HepG2 (cell line): ENCODE data around the gene USB1. TPM values are rescaled to one million over a fixed set of nuclear protein-coding genes. Genes with fewer than 3 reads are reported as not detected.

Experiments used
- ATAC-seq: fragments of 200-7000 bp; cut with Tn5 transposase; 3 replicates; pipeline ENCODE4 v1.9.1; 2020; ENCODE audit warnings: mild to moderate bottlenecking, moderate library complexity
- BruUV-seq: library from RNA; stranded (reverse); fragments of 400-500 nt; replicated peaks from 2 replicates; lab custom pipeline; 2021; lab: Mats Ljungman, UMichigan
- CTCF ChIA-PET: fragments of 300-600 bp; formaldehyde crosslinking; extraction: SDS; loops from one replicate; lab custom pipeline; 2021; ENCODE audit warnings: low total read pairs, inconsistent platforms, low intra/inter-chr PET ratio; lab: Yijun Ruan, JAX
- POLR2A ChIA-PET: fragments of 350-600 bp; sonication (Branson Sonifier 250); formaldehyde crosslinking; loops from one replicate; lab custom pipeline; 2020; ENCODE audit warnings: antibody characterized with exemption, inconsistent platforms; lab: Yijun Ruan, JAX
- DNase-seq: peaks from one replicate; pipeline ENCODE4 v3.0.0-alpha.2; 2015; ENCODE audit warnings: low spot score
- FAIRE-seq: peaks from 3 replicates; lab custom pipeline; 2011; peaks lifted over from hg19 to GRCh38; lab: Jason Lieb, UNC
- H2AFZ ChIP-seq: one replicate; pipeline ENCODE4 v1.6.1; 2011; ENCODE audit warnings: low read length, inconsistent platforms
- H3K27ac ChIP-seq: fragments of 300-600 bp; 3 replicates; pipeline ENCODE4 v1.8.0; 2011; ENCODE audit warnings: mixed run types, mild to moderate bottlenecking, mixed read lengths, low read length, inconsistent platforms; ENCODE audit not compliant: insufficient read depth; ENCODE audit errors: extremely low read length
- H3K27me3 ChIP-seq, 2 experiments: fragments of 200-600 bp in 1 of 2; 2 replicates in 1 of 2; 3 replicates in 1 of 2; pipeline versions ENCODE4 v1.6.0 to v1.8.0; 2011; ENCODE audit warnings: low read length in 2 of 2, mild to moderate bottlenecking in 2 of 2, moderate library complexity in 2 of 2, inconsistent platforms in 1 of 2; ENCODE audit not compliant: insufficient read depth in 2 of 2, control insufficient read depth in 1 of 2
- H3K36me3 ChIP-seq, 2 experiments: fragments of 200-600 bp in 1 of 2; replicated peaks in 1 of 2; 2 replicates in 1 of 2; 3 replicates in 1 of 2; pipeline versions ENCODE4 v1.5.1 to v1.8.0; 2011; ENCODE audit warnings: low read length in 2 of 2, inconsistent platforms in 1 of 2; ENCODE audit not compliant: insufficient read depth in 2 of 2, control insufficient read depth in 1 of 2
- H3K4me1 ChIP-seq: 2 replicates; pipeline ENCODE4 v1.5.1; 2012; ENCODE audit warnings: low read length, inconsistent platforms; ENCODE audit not compliant: insufficient read depth
- H3K4me2 ChIP-seq: 2 replicates; pipeline ENCODE4 v1.6.0; 2011; ENCODE audit warnings: low read depth, low read length, inconsistent platforms
- H3K4me3 ChIP-seq, 3 experiments: fragments of 200-600 bp in 1 of 3; sonication (generic), shearing (Covaris generic) in 1 of 3; replicated peaks in 1 of 3; 2 replicates each; pipeline ENCODE4 v1.5.1; 2011 to 2016; ENCODE audit warnings: low read length in 3 of 3, inconsistent platforms in 2 of 3, low read depth in 2 of 3, mild to moderate bottlenecking in 2 of 3, control low read depth in 1 of 3, mixed read lengths in 1 of 3; ENCODE audit not compliant: insufficient read depth in 1 of 3
- H3K79me2 ChIP-seq: one replicate; pipeline ENCODE4 v1.6.1; 2011; ENCODE audit warnings: low read length, inconsistent platforms; ENCODE audit not compliant: insufficient read depth
- H3K9ac ChIP-seq: 2 replicates; pipeline ENCODE4 v1.6.0; 2011; ENCODE audit warnings: mild to moderate bottlenecking, low read depth, low read length, inconsistent platforms; ENCODE audit not compliant: insufficient read depth
- H3K9me3 ChIP-seq: 2 replicates; pipeline ENCODE4 v1.5.1; 2012; ENCODE audit warnings: mild to moderate bottlenecking, low read length
- H4K20me1 ChIP-seq: 2 replicates; pipeline ENCODE4 v1.6.0; 2011; ENCODE audit warnings: inconsistent platforms, mild to moderate bottlenecking, low read length, moderate library complexity; ENCODE audit not compliant: insufficient read depth
- IRF2 ChIP-seq: IDR thresholded peaks from 2 replicates; pipeline ENCODE4 v1.6.1; 2018; ENCODE audit warnings: missing genetic modification reagents, missing compliant biosample characterization
- MTERF4 ChIP-seq: sonication (generic); formaldehyde crosslinking; IDR thresholded peaks from 2 replicates; pipeline ENCODE4 v1.8.0; 2023; ENCODE audit warnings: mild to moderate bottlenecking, missing genetic modification reagents
- PBX3 ChIP-seq: sonication (generic); formaldehyde crosslinking; IDR thresholded peaks from 2 replicates; pipeline ENCODE4 v1.8.1; 2023; ENCODE audit warnings: missing genetic modification reagents, inconsistent platforms, borderline replicate concordance
- PRMT3 ChIP-seq: sonication (generic); formaldehyde crosslinking; IDR thresholded peaks from 2 replicates; pipeline ENCODE4 v1.8.1; 2022; ENCODE audit warnings: low read depth, mild to moderate bottlenecking, moderate library complexity, missing genetic modification reagents, borderline replicate concordance
- SP4 ChIP-seq: sonication (generic); formaldehyde crosslinking; IDR thresholded peaks from 2 replicates; pipeline ENCODE4 v1.8.1; 2023; ENCODE audit warnings: mild to moderate bottlenecking, missing genetic modification reagents
- ZFP91 ChIP-seq: sonication (generic); formaldehyde crosslinking; IDR thresholded peaks from 2 replicates; pipeline ENCODE4 v1.9.0; 2022; ENCODE audit warnings: missing genetic modification reagents, mild to moderate bottlenecking, borderline replicate concordance
- ZNF225 ChIP-seq: sonication (generic); formaldehyde crosslinking; IDR thresholded peaks from 2 replicates; pipeline ENCODE4 v1.4.0; 2020; ENCODE audit warnings: mild to moderate bottlenecking, missing genetic modification reagents
- ZNF607 ChIP-seq: sonication (generic); formaldehyde crosslinking; IDR thresholded peaks from 2 replicates; pipeline ENCODE4 v1.5.1; 2020; ENCODE audit warnings: missing genetic modification reagents, mild to moderate bottlenecking, borderline replicate concordance
- ZNF691 ChIP-seq: sonication (generic); formaldehyde crosslinking; IDR thresholded peaks from 2 replicates; pipeline ENCODE4 v1.4.0; 2020; ENCODE audit warnings: missing genetic modification reagents, low read depth, mild to moderate bottlenecking, borderline replicate concordance
- ZNF747 ChIP-seq: sonication (generic); formaldehyde crosslinking; IDR thresholded peaks from 2 replicates; pipeline ENCODE4 v1.8.1; 2023; ENCODE audit warnings: missing genetic modification reagents, mild to moderate bottlenecking, borderline replicate concordance
- WGBS: methylation state at CpG from one replicate; pipeline ENCODE4 v1.1.6; 2017; ENCODE audit warnings: low lambda C conversion rate; 5-methylcytosine and 5-hydroxymethylcytosine counted together
- in situ Hi-C: cut with HindIII; loops from 2 replicates; pipeline ENCODE4 v1.10.0; 2017; ENCODE audit warnings: low pct_unique_long_range_greater_than_20kb; ENCODE audit not compliant: extremely low pct_ligation_motif_present
- intact Hi-C: fragments of 100-400 bp; cut with micrococcal nuclease; formaldehyde crosslinking; loops from one replicate; pipeline ENCODE4 v1.10.0; 2022; ENCODE audit not compliant: unreplicated experiment
- polyA plus RNA-seq, 8 experiments: library from polyadenylated mRNA; depleted of rRNA in 3 of 8; stranded (reverse) in 7 of 8; unstranded in 1 of 8; fragments of >200 nt; fragmentation: Illumina TruSeq in 4 of 8; extraction: Trizol in 4 of 8; gene quantifications; 2 replicates each; pipeline versions ENCODE4 v1.2.1 to v1.2.3, GENCODE V29; 2011 to 2016; ENCODE audit warnings: low read depth in 4 of 8, missing spikeins in 1 of 8, mixed read lengths in 1 of 8; ENCODE audit not compliant: insufficient read depth in 1 of 8
- total RNA-seq, 5 experiments: library from RNA; depleted of rRNA; stranded (reverse); fragments of >200 nt; fragmentation: Illumina TruSeq; extraction: Trizol; gene quantifications; 2 replicates each; pipeline ENCODE4 v1.2.3, GENCODE V29; 2016; ENCODE audit warnings: low read depth in 1 of 5

Gene USB1
- total and polyA plus RNA-seq, 2 of the 13 experiments (the other 11 are each of a cell fraction or from before 2014, with no cell fraction given): 16.7 to 65.4 TPM

GRCh38 chr16:58063377-58064076, 62.3 kb downstream of the USB1 start:
- Histone ChIP-seq H3K27me3 (no peaks in the 10 kb centered on the region), H3K79me2 (no peaks in the 10 kb centered on the region), H3K4me2 (peak overlapping the region; percentile 46), H3K4me1 (peaks cover 11% of the 10 kb centered on the region), H3K36me3 (no peaks in the 10 kb centered on the region), H3K4me3 (peak overlapping the region in 1 of 3 experiments; percentile 13; a peak in 1 of 6 replicates), H4K20me1 (no peaks in the 10 kb centered on the region), H3K9me3 (no peaks in the 10 kb centered on the region), H3K9ac (no peak overlapping the region), H3K27ac (no peak overlapping the region), H2AFZ (no peak overlapping the region)
- CTCF ChIA-PET: interaction anchor here (1.0 kb wide), 1 partner anchor 58 kb away, joined by 3 read pairs; no protein-coding TSS in a partner anchor
- POLR2A ChIA-PET: no interaction called here
- WGBS: 27% methylated on average over 8 of the region's 8 CpGs
- FAIRE-seq (no peak), DNase-seq (no peak), ATAC-seq (peak; percentile 79)
- in situ Hi-C loops (no loop called here), intact Hi-C loops (no loop called here)
- no TSS peak for BruUV-seq
- TF ChIP-seq PBX3 (CRISPR knock-in tag) (no peak), MTERF4 (CRISPR knock-in tag) (no peak), ZNF691 (CRISPR knock-in tag) (no peak), ZFP91 (no peak), SP4 (CRISPR knock-in tag) (no peak), ZNF607 (CRISPR knock-in tag) (no peak), IRF2 (CRISPR knock-in tag) (no peak), PRMT3 (CRISPR knock-in tag) (no peak), ZNF747 (CRISPR knock-in tag) (no peak), ZNF225 (no peak)
